ENCODE data around the gene ZNF710. TPM values are rescaled to one million over a fixed set of nuclear protein-coding genes. Genes with fewer than 3 reads are reported as not detected.

The ZNF710 gene
- total RNA-seq, 1 experiment from 2014 or later, result 10.0 TPM

DNA sequence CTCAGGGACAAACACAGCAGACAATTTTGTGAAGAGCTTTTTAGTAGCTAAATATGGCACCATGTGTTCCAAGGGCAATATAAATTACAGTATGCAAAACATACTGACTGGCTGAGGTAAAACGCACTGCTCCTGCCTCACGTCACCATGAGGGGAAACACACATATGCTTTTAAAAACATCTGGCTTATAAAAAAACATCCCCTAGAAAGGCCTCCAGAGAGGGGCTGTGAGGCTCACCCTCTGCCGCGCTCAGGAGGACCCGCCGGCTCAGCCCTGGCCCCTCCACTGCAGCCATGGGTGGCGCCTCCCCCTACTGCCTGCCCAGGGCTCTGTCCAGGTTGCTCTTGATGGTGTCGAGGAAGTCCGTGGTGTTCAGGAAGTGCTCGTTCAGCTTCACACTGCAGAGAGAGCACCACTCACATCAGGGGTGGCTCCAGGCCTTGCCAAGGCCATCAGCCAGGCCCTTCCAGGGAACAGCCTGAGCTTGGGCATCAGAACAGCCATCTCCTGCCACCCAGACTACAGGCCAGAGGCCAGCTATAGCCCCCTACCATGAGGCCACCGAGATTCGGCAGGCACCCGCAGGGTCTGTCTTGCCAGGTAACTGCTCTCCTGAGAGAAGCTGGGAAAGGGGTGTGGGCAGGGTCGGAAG, 83.0 kb downstream of the ZNF710 start:
- H3K4me1 ChIP-seq (ENCODE audit: control insufficient read depth in 1 of 2, insufficient read depth in 2 of 2, low read length in 2 of 2), result peaks cover 0 to 13% of the 10 kb centered on the region in 2 experiments; a peak in 2 of 4 replicates
- H3K27ac ChIP-seq (ENCODE audit: low read depth, low read length), result no peak overlapping the region
- H3K4me3 ChIP-seq (replicated peaks in 1 of 2; ENCODE audit: low read depth in 1 of 2, low read length in 2 of 2), result no peak overlapping the region
- no peaks in the 10 kb centered on the region for H3K9me2 ChIP-seq (ENCODE audit: insufficient read depth)
- BruUV-seq (replicated peaks), result no TSS peak
- no peak overlapping the region for H2AFZ ChIP-seq (ENCODE audit: low read depth, low read length, poor library complexity, severe bottlenecking)
- intact Hi-C loops (cut with micrococcal nuclease), result no loop called here
- ChIA-PET POLR2A (no interaction called here), RAD21 (ENCODE audit: low non-redundant PET in 1 of 2, low total read pairs in 2 of 2, uncharacterized antibody in 2 of 2, unreplicated experiment in 2 of 2) (no interaction called here), CTCF (interaction anchor here (1.2 to 4.3 kb wide), 2 partner anchors 9 to 186 kb away, joined by 3 to 35 read pairs; no protein-coding TSS in a partner anchor)
- no peak for TF ChIP-seq FOSL1 (IDR thresholded peaks at IDR 0.05; ENCODE audit: low read depth)
- TF ChIP-seq, protein P1, sequence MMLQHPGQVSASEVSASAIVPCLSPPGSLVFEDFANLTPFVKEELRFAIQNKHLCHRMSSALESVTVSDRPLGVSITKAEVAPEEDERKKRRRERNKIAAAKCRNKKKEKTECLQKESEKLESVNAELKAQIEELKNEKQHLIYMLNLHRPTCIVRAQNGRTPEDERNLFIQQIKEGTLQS (IDR thresholded peaks at IDR 0.05), result no peak
- no peak for TF ChIP-seq CBX3 (IDR thresholded peaks at IDR 0.05; ENCODE audit: low read depth)
- TF ChIP-seq ELF1 (IDR thresholded peaks at IDR 0.05; ENCODE audit: borderline replicate concordance, low read depth), result no peak
- TF ChIP-seq, protein P2, sequence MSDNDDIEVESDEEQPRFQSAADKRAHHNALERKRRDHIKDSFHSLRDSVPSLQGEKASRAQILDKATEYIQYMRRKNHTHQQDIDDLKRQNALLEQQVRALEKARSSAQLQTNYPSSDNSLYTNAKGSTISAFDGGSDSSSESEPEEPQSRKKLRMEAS (IDR thresholded peaks at IDR 0.05), result no peak
- no peak for TF ChIP-seq TCF7L2 (IDR thresholded peaks at IDR 0.05; ENCODE audit: borderline replicate concordance, extremely low read depth, insufficient read depth, insufficient read length)
- no peak for TF ChIP-seq CEBPB (IDR thresholded peaks at IDR 0.05; ENCODE audit: low read depth)
- TF ChIP-seq POLR2A (IDR thresholded peaks at IDR 0.05; ENCODE audit: borderline replicate concordance, extremely low read depth, insufficient read depth, insufficient read length), result no peak
- TF ChIP-seq, protein P3, sequence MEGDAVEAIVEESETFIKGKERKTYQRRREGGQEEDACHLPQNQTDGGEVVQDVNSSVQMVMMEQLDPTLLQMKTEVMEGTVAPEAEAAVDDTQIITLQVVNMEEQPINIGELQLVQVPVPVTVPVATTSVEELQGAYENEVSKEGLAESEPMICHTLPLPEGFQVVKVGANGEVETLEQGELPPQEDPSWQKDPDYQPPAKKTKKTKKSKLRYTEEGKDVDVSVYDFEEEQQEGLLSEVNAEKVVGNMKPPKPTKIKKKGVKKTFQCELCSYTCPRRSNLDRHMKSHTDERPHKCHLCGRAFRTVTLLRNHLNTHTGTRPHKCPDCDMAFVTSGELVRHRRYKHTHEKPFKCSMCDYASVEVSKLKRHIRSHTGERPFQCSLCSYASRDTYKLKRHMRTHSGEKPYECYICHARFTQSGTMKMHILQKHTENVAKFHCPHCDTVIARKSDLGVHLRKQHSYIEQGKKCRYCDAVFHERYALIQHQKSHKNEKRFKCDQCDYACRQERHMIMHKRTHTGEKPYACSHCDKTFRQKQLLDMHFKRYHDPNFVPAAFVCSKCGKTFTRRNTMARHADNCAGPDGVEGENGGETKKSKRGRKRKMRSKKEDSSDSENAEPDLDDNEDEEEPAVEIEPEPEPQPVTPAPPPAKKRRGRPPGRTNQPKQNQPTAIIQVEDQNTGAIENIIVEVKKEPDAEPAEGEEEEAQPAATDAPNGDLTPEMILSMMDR (IDR thresholded peaks at IDR 0.05 in 2 of 3, conservative IDR thresholded peaks at IDR 0.05 in 1 of 3; ENCODE audit: borderline replicate concordance in 1 of 3, insufficient read depth in 1 of 3, low read depth in 2 of 3, low read length in 2 of 3), result no peak
- no peak for TF ChIP-seq YY1 (IDR thresholded peaks at IDR 0.05; ENCODE audit: extremely low read depth, insufficient replicate concordance, low read depth, low read length)
- TF ChIP-seq RAD21 (IDR thresholded peaks at IDR 0.05; ENCODE audit: low read depth), result no peak
- no peak for TF ChIP-seq SP1 (IDR thresholded peaks at IDR 0.05; ENCODE audit: low read depth)
- TF ChIP-seq EZH2 (IDR thresholded peaks at IDR 0.05), result no peak
- no peak for TF ChIP-seq ZFX (IDR thresholded peaks at IDR 0.05)
- TF ChIP-seq, protein P4, sequence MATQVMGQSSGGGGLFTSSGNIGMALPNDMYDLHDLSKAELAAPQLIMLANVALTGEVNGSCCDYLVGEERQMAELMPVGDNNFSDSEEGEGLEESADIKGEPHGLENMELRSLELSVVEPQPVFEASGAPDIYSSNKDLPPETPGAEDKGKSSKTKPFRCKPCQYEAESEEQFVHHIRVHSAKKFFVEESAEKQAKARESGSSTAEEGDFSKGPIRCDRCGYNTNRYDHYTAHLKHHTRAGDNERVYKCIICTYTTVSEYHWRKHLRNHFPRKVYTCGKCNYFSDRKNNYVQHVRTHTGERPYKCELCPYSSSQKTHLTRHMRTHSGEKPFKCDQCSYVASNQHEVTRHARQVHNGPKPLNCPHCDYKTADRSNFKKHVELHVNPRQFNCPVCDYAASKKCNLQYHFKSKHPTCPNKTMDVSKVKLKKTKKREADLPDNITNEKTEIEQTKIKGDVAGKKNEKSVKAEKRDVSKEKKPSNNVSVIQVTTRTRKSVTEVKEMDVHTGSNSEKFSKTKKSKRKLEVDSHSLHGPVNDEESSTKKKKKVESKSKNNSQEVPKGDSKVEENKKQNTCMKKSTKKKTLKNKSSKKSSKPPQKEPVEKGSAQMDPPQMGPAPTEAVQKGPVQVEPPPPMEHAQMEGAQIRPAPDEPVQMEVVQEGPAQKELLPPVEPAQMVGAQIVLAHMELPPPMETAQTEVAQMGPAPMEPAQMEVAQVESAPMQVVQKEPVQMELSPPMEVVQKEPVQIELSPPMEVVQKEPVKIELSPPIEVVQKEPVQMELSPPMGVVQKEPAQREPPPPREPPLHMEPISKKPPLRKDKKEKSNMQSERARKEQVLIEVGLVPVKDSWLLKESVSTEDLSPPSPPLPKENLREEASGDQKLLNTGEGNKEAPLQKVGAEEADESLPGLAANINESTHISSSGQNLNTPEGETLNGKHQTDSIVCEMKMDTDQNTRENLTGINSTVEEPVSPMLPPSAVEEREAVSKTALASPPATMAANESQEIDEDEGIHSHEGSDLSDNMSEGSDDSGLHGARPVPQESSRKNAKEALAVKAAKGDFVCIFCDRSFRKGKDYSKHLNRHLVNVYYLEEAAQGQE (IDR thresholded peaks at IDR 0.05; ENCODE audit: low read depth), result no peak
- TF ChIP-seq, protein P5, sequence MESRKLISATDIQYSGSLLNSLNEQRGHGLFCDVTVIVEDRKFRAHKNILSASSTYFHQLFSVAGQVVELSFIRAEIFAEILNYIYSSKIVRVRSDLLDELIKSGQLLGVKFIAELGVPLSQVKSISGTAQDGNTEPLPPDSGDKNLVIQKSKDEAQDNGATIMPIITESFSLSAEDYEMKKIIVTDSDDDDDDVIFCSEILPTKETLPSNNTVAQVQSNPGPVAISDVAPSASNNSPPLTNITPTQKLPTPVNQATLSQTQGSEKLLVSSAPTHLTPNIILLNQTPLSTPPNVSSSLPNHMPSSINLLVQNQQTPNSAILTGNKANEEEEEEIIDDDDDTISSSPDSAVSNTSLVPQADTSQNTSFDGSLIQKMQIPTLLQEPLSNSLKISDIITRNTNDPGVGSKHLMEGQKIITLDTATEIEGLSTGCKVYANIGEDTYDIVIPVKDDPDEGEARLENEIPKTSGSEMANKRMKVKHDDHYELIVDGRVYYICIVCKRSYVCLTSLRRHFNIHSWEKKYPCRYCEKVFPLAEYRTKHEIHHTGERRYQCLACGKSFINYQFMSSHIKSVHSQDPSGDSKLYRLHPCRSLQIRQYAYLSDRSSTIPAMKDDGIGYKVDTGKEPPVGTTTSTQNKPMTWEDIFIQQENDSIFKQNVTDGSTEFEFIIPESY (IDR thresholded peaks at IDR 0.05; ENCODE audit: extremely low read depth, insufficient replicate concordance, low read length), result no peak
- TF ChIP-seq EZH2phosphoT487 (IDR thresholded peaks at IDR 0.05; ENCODE audit: borderline replicate concordance), result no peak
- no peak for TF ChIP-seq EGR1 (IDR thresholded peaks at IDR 0.05; ENCODE audit: low read depth)
- TF ChIP-seq POLR2AphosphoS5 (IDR thresholded peaks at IDR 0.05; ENCODE audit: low read depth, low read length), result no peak
- H3K9ac ChIP-seq (ENCODE audit: low read length), result no peak overlapping the region
- no peaks in the 10 kb centered on the region for H3K79me2 ChIP-seq (ENCODE audit: insufficient read depth, low read length)
- ATAC-seq (no peak), DNase-seq (ENCODE audit: low read depth, low spot score) (no peak)
- no peaks in the 10 kb centered on the region for H4K20me1 ChIP-seq (ENCODE audit: insufficient read depth)
- H3K4me2 ChIP-seq (ENCODE audit: low read length), result no peak overlapping the region
- H3K9me3 ChIP-seq (ENCODE audit: control insufficient read depth in 1 of 2, insufficient read depth in 1 of 2, low read depth in 1 of 2, low read length in 2 of 2), result no peaks in the 10 kb centered on the region
- no peaks in the 10 kb centered on the region for H3K27me3 ChIP-seq (ENCODE audit: insufficient read depth, low read length)
- peaks cover 0 to 6% of the 10 kb centered on the region in 2 experiments; a peak in 1 of 4 replicates for H3K36me3 ChIP-seq (ENCODE audit: control insufficient read depth in 1 of 2, insufficient read depth in 2 of 2, low read length in 2 of 2)
